ENCODE data around the gene ZNF550. TPM values are rescaled to one million over a fixed set of nuclear protein-coding genes. Genes with fewer than 3 reads are reported as not detected.

ZNF550 gene
- total RNA-seq, 1 experiment from 2014 or later: 4.2 TPM

Other genes with a start within 250 kb of the ZNF550 start
- gene ZNF543, start 239.4 kb downstream of the ZNF550 start, total RNA-seq (2014; rRNA removed; shearing (Covaris generic); ENCODE audit: low replicate concordance): 7.6 and 10.0 TPM in 2 replicates
- 10.6 and 11.9 TPM in 2 replicates for gene ZNF304, start 208.6 kb downstream of the ZNF550 start, total RNA-seq (2014; rRNA removed; shearing (Covaris generic); ENCODE audit: low replicate concordance)
- gene TRAPPC2B, start 196.3 kb downstream of the ZNF550 start, total RNA-seq (2014; rRNA removed; shearing (Covaris generic); ENCODE audit: low replicate concordance): 13.6 and 42.5 TPM in 2 replicates
- gene ZNF547, start 196.3 kb downstream of the ZNF550 start, total RNA-seq (2014; rRNA removed; shearing (Covaris generic); ENCODE audit: low replicate concordance): 6.5 and 10.6 TPM in 2 replicates
- gene ZNF548, start 170.0 kb downstream of the ZNF550 start, total RNA-seq (2014; rRNA removed; shearing (Covaris generic); ENCODE audit: low replicate concordance): 7.7 and 17.8 TPM in 2 replicates
- 7.9 and 15.9 TPM in 2 replicates for gene ZNF17, start 148.7 kb downstream of the ZNF550 start, total RNA-seq (2014; rRNA removed; shearing (Covaris generic); ENCODE audit: low replicate concordance)
- 15.6 and 15.9 TPM in 2 replicates for gene ZNF749, start 124.5 kb downstream of the ZNF550 start, total RNA-seq (2014; rRNA removed; shearing (Covaris generic); ENCODE audit: low replicate concordance)
- gene VN1R1, start 102.7 kb downstream of the ZNF550 start, total RNA-seq (2014; rRNA removed; shearing (Covaris generic); ENCODE audit: low replicate concordance): not detected in 2 replicates
- 3.3 and 4.7 TPM in 2 replicates for gene ZNF772, start 82.3 kb downstream of the ZNF550 start, total RNA-seq (2014; rRNA removed; shearing (Covaris generic); ENCODE audit: low replicate concordance)
- gene ZNF419, start 72.1 kb downstream of the ZNF550 start, total RNA-seq (2014; rRNA removed; shearing (Covaris generic); ENCODE audit: low replicate concordance): 8.7 and 26.1 TPM in 2 replicates
- gene ZNF773, start 59.9 kb downstream of the ZNF550 start, total RNA-seq (2014; rRNA removed; shearing (Covaris generic); ENCODE audit: low replicate concordance): 8.6 and 22.8 TPM in 2 replicates
- 2.2 and 5.0 TPM in 2 replicates for gene ZNF549, start 32.5 kb downstream of the ZNF550 start, total RNA-seq (2014; rRNA removed; shearing (Covaris generic); ENCODE audit: low replicate concordance)
- gene ZNF416, start 19.0 kb upstream of the ZNF550 start, total RNA-seq (2014; rRNA removed; shearing (Covaris generic); ENCODE audit: low replicate concordance): 7.7 and 9.1 TPM in 2 replicates
- gene ZIK1, start 24.3 kb upstream of the ZNF550 start, total RNA-seq (2014; rRNA removed; shearing (Covaris generic); ENCODE audit: low replicate concordance): not detected in 2 replicates
- 3.4 and 9.4 TPM in 2 replicates for gene ZNF530, start 40.0 kb upstream of the ZNF550 start, total RNA-seq (2014; rRNA removed; shearing (Covaris generic); ENCODE audit: low replicate concordance)
- 5.0 and 14.1 TPM in 2 replicates for gene ZNF134, start 54.4 kb upstream of the ZNF550 start, total RNA-seq (2014; rRNA removed; shearing (Covaris generic); ENCODE audit: low replicate concordance)
- 2.5 and 4.5 TPM in 2 replicates for gene ZNF211, start 73.3 kb upstream of the ZNF550 start, total RNA-seq (2014; rRNA removed; shearing (Covaris generic); ENCODE audit: low replicate concordance)
- not detected in 2 replicates for gene ZSCAN4, start 109.1 kb upstream of the ZNF550 start, total RNA-seq (2014; rRNA removed; shearing (Covaris generic); ENCODE audit: low replicate concordance)
- gene ZNF551, start 122.1 kb upstream of the ZNF550 start, total RNA-seq (2014; rRNA removed; shearing (Covaris generic); ENCODE audit: low replicate concordance): 4.6 and 41.6 TPM in 2 replicates
- not detected in 2 replicates for gene ZNF154, start 149.3 kb upstream of the ZNF550 start, total RNA-seq (2014; rRNA removed; shearing (Covaris generic); ENCODE audit: low replicate concordance)
- gene ZNF671, start 167.8 kb upstream of the ZNF550 start, total RNA-seq (2014; rRNA removed; shearing (Covaris generic); ENCODE audit: low replicate concordance): 1.4 TPM in 1 of 2 replicates, not detected in the other
- 7.7 and 10.0 TPM in 2 replicates for gene ZNF776, start 187.0 kb upstream of the ZNF550 start, total RNA-seq (2014; rRNA removed; shearing (Covaris generic); ENCODE audit: low replicate concordance)
- gene ZNF586, start 209.8 kb upstream of the ZNF550 start, total RNA-seq (2014; rRNA removed; shearing (Covaris generic); ENCODE audit: low replicate concordance): 3.3 and 5.7 TPM in 2 replicates

All from MG63 (cell line).